HTR-8/SVneo (cell line): ENCODE data around the gene CCDC194.

Source experiments
- DNase-seq: peaks from one replicate; pipeline ENCODE4 v3.0.0; 2011; ENCODE audit warnings: low spot score, mixed read lengths; ENCODE audit not compliant: insufficient read length
- FAIRE-seq: peaks from 2 replicates; lab custom pipeline; 2011; peaks lifted over from hg19 to GRCh38; lab: Jason Lieb, UNC

CCDC194 gene

GRCh38 chr19:17406046-17406886 is 12.3 kb upstream of the CCDC194 start:
- DNase-seq (no peak), FAIRE-seq (no peak)

GRCh38 chr19:17405250-17406045 is 11.5 kb upstream of the CCDC194 start, which contains the start of gene BST2:
BST2 (minus strand) TSS chr19:17405630; CDS start chr19:17405575, 55 bp downstream.
- no peak for FAIRE-seq
- peak; percentile 75 for DNase-seq

- DNase-seq (no peak), FAIRE-seq (no peak)
These were observed 10.7 kb upstream of the CCDC194 start for GRCh38 chr19:17404621-17405249.

- DNase-seq (no peak), FAIRE-seq (no peak)
These were observed 10.0 kb upstream of the CCDC194 start for GRCh38 chr19:17404015-17404414.

GRCh38 chr19:17402982-17403855 is 9.2 kb upstream of the CCDC194 start:
- DNase-seq (no peak), FAIRE-seq (no peak)

- FAIRE-seq: no peak
- no peak for DNase-seq
These were observed 7.6 kb upstream of the CCDC194 start for GRCh38 chr19:17401628-17402027.

GRCh38 chr19:17398902-17399527 is 5.0 kb upstream of the CCDC194 start:
- FAIRE-seq (no peak), DNase-seq (no peak)

GRCh38 chr19:17394891-17395415 is 957 bp upstream of the CCDC194 start:
- FAIRE-seq (peak; percentile 38), DNase-seq (no peak)

GRCh38 chr19:17393002-17393401 is 994 bp downstream of the CCDC194 start:
- FAIRE-seq (no peak), DNase-seq (no peak)

- DNase-seq: no peak
- peak; percentile 4 for FAIRE-seq
These were observed 2.4 kb downstream of the CCDC194 start for GRCh38 chr19:17391371-17392151.

- FAIRE-seq (peak; percentile 98), DNase-seq (peak; percentile 96)
These were observed 3.2 kb downstream of the CCDC194 start for GRCh38 chr19:17390665-17391370.

- no peak for DNase-seq
- no peak for FAIRE-seq
These were observed 3.9 kb downstream of the CCDC194 start for GRCh38 chr19:17389957-17390664.

- DNase-seq: no peak
- FAIRE-seq: no peak
These were observed 4.7 kb downstream of the CCDC194 start for GRCh38 chr19:17389288-17389687.

GRCh38 chr19:17385878-17386611 is 8.0 kb downstream of the CCDC194 start:
- no peak for FAIRE-seq
- DNase-seq: peak; percentile 66

GRCh38 chr19:17380426-17381138 is 13.4 kb downstream of the CCDC194 start:
- no peak for FAIRE-seq
- no peak for DNase-seq

GRCh38 chr19:17379221-17379631 is 14.8 kb downstream of the CCDC194 start:
- FAIRE-seq (no peak), DNase-seq (no peak)
